Activated T-helper 17 cell treated with anti-CD3 and anti-CD28 coated beads, Interleukin-2, amount 50 U/mL, for 72 hours (primary cell): Measurements from ENCODE around the gene SMC5. TPM values are rescaled to one million over a fixed set of nuclear protein-coding genes. Genes with fewer than 3 reads are reported as not detected.

Source experiments
- ATAC-seq: fragments of 150-1000 bp; cut with Tn5 transposase; replicated peaks from 2 replicates; pipeline ENCODE4 v1.10.0; 2021; ENCODE audit warnings: mild to moderate bottlenecking, moderate library complexity
- H3K27ac Mint-ChIP-seq: one replicate; pipeline ENCODE4 v1.8.0; 2022; ENCODE audit warnings: mixed read lengths
- H3K27me3 Mint-ChIP-seq: one replicate; pipeline ENCODE4 v1.8.0; 2022; ENCODE audit warnings: mixed read lengths
- H3K36me3 Mint-ChIP-seq: one replicate; pipeline ENCODE4 v1.8.0; 2022; ENCODE audit warnings: low read depth, mild to moderate bottlenecking, mixed read lengths
- H3K4me1 Mint-ChIP-seq: one replicate; pipeline ENCODE4 v1.8.0; 2022; ENCODE audit warnings: mixed read lengths
- H3K4me3 Mint-ChIP-seq: one replicate; pipeline ENCODE4 v1.8.0; 2022; ENCODE audit warnings: mild to moderate bottlenecking, mixed read lengths
- H3K9me3 Mint-ChIP-seq: one replicate; pipeline ENCODE4 v1.8.0; 2022; ENCODE audit warnings: mixed read lengths
- total RNA-seq, 2 donors: library from RNA; stranded (reverse); gene quantifications; one replicate each; pipeline ENCODE4 v1.2.3, GENCODE V29; 2022

Gene SMC5
- total RNA-seq, 2 donors from 2014 or later = 42.2 to 49.3 TPM

- H3K4me1 Mint-ChIP-seq = peaks cover 36% of the 10 kb centered on the region
- H3K9me3 Mint-ChIP-seq = no peaks in the 10 kb centered on the region
- H3K4me3 Mint-ChIP-seq = peak overlapping the region; percentile 85
- peak overlapping the region; percentile 87 for H3K27ac Mint-ChIP-seq
- no peaks in the 10 kb centered on the region for H3K27me3 Mint-ChIP-seq
- H3K36me3 Mint-ChIP-seq = peaks cover 44% of the 10 kb centered on the region
- ATAC-seq = no peak
Observed at GRCh38 chr9:70257502-70257901, 1.3 kb upstream of the SMC5 start.

GRCh38 chr9:70257991-70258691 lies 637 bp upstream of the SMC5 start:
- ATAC-seq = peak; percentile 62
- Mint-ChIP-seq H3K9me3 (no peaks in the 10 kb centered on the region), H3K27ac (peak overlapping the region; percentile 87), H3K4me1 (peaks cover 42% of the 10 kb centered on the region), H3K36me3 (peaks cover 51% of the 10 kb centered on the region), H3K4me3 (peak overlapping the region; percentile 85), H3K27me3 (no peaks in the 10 kb centered on the region)

- H3K27ac Mint-ChIP-seq = peak overlapping the region; percentile 87
- ATAC-seq = no peak
- H3K36me3 Mint-ChIP-seq = peaks cover 59% of the 10 kb centered on the region
- H3K9me3 Mint-ChIP-seq = no peaks in the 10 kb centered on the region
- peaks cover 42% of the 10 kb centered on the region for H3K4me1 Mint-ChIP-seq
- peak overlapping the region; percentile 85 for H3K4me3 Mint-ChIP-seq
- no peaks in the 10 kb centered on the region for H3K27me3 Mint-ChIP-seq
Observed at GRCh38 chr9:70259512-70259802, 679 bp downstream of the SMC5 start.

GRCh38 chr9:70260007-70260443 lies 1.2 kb downstream of the SMC5 start:
- peaks cover 42% of the 10 kb centered on the region for H3K4me1 Mint-ChIP-seq
- peaks cover 65% of the 10 kb centered on the region for H3K36me3 Mint-ChIP-seq
- H3K27ac Mint-ChIP-seq = peak overlapping the region; percentile 87

GRCh38 chr9:70260606-70261005 lies 1.8 kb downstream of the SMC5 start:
- Mint-ChIP-seq H3K36me3 (peaks cover 70% of the 10 kb centered on the region), H3K9me3 (no peaks in the 10 kb centered on the region), H3K27me3 (no peaks in the 10 kb centered on the region), H3K4me1 (peaks cover 42% of the 10 kb centered on the region), H3K27ac (peak overlapping the region; percentile 87), H3K4me3 (peak overlapping the region; percentile 85)
- ATAC-seq = no peak

More at GRCh38 chr9:70260007-70260443, 1.2 kb downstream of the SMC5 start:
- no peaks in the 10 kb centered on the region for H3K27me3 Mint-ChIP-seq
- ATAC-seq = no peak
- H3K4me3 Mint-ChIP-seq = peak overlapping the region; percentile 85
- H3K9me3 Mint-ChIP-seq = no peaks in the 10 kb centered on the region

GRCh38 chr9:70261131-70261870 lies 2.5 kb downstream of the SMC5 start:
- H3K36me3 Mint-ChIP-seq = peaks cover 77% of the 10 kb centered on the region
- no peaks in the 10 kb centered on the region for H3K9me3 Mint-ChIP-seq
- ATAC-seq = no peak
- peak overlapping the region; percentile 13 for H3K27ac Mint-ChIP-seq
- peaks cover 42% of the 10 kb centered on the region for H3K4me1 Mint-ChIP-seq
- H3K4me3 Mint-ChIP-seq = peak overlapping the region; percentile 85
- no peaks in the 10 kb centered on the region for H3K27me3 Mint-ChIP-seq

- ATAC-seq = peak; percentile 20
- Mint-ChIP-seq H3K4me3 (peak overlapping the region; percentile 85), H3K27ac (peak overlapping the region; percentile 13), H3K4me1 (peaks cover 42% of the 10 kb centered on the region), H3K36me3 (peaks cover 88% of the 10 kb centered on the region), H3K9me3 (no peaks in the 10 kb centered on the region), H3K27me3 (no peaks in the 10 kb centered on the region)
Observed at GRCh38 chr9:70262366-70262765, 3.6 kb downstream of the SMC5 start.

- Mint-ChIP-seq H3K27ac (peak overlapping the region; percentile 13), H3K27me3 (no peaks in the 10 kb centered on the region), H3K4me3 (peak overlapping the region; percentile 85), H3K4me1 (peaks cover 42% of the 10 kb centered on the region), H3K9me3 (no peaks in the 10 kb centered on the region), H3K36me3 (peaks cover 93% of the 10 kb centered on the region)
- no peak for ATAC-seq
Observed at GRCh38 chr9:70262948-70263347, 4.2 kb downstream of the SMC5 start.

- H3K4me3 Mint-ChIP-seq = peak overlapping the region; percentile 85
- H3K27me3 Mint-ChIP-seq = no peaks in the 10 kb centered on the region
- no peaks in the 10 kb centered on the region for H3K9me3 Mint-ChIP-seq
- H3K27ac Mint-ChIP-seq = no peak overlapping the region
- peaks cover 93% of the 10 kb centered on the region for H3K36me3 Mint-ChIP-seq
- ATAC-seq = no peak
- H3K4me1 Mint-ChIP-seq = peaks cover 38% of the 10 kb centered on the region
Observed at GRCh38 chr9:70263421-70263820, 4.6 kb downstream of the SMC5 start.

- ATAC-seq = no peak
- H3K4me3 Mint-ChIP-seq = no peak overlapping the region
- H3K9me3 Mint-ChIP-seq = no peaks in the 10 kb centered on the region
- peaks cover 16% of the 10 kb centered on the region for H3K4me1 Mint-ChIP-seq
- H3K27ac Mint-ChIP-seq = no peak overlapping the region
- peaks cover 94% of the 10 kb centered on the region for H3K36me3 Mint-ChIP-seq
- H3K27me3 Mint-ChIP-seq = no peaks in the 10 kb centered on the region
Observed at GRCh38 chr9:70278305-70278704, 19.5 kb downstream of the SMC5 start.

- peaks cover 100% of the 10 kb centered on the region for H3K36me3 Mint-ChIP-seq
- peak; percentile 26 for ATAC-seq
Observed at GRCh38 chr9:70283848-70284247, 25.1 kb downstream of the SMC5 start.

GRCh38 chr9:70285246-70285645 lies 26.5 kb downstream of the SMC5 start:
- H3K27me3 Mint-ChIP-seq = no peaks in the 10 kb centered on the region
- no peak overlapping the region for H3K27ac Mint-ChIP-seq
- H3K9me3 Mint-ChIP-seq = no peaks in the 10 kb centered on the region
- ATAC-seq = no peak
- peaks cover 100% of the 10 kb centered on the region for H3K36me3 Mint-ChIP-seq
- H3K4me3 Mint-ChIP-seq = no peak overlapping the region
- peaks cover 6% of the 10 kb centered on the region for H3K4me1 Mint-ChIP-seq

More at GRCh38 chr9:70283848-70284247, 25.1 kb downstream of the SMC5 start:
- Mint-ChIP-seq H3K27ac (no peak overlapping the region), H3K4me3 (no peak overlapping the region), H3K4me1 (peaks cover 6% of the 10 kb centered on the region), H3K27me3 (no peaks in the 10 kb centered on the region), H3K9me3 (no peaks in the 10 kb centered on the region)

GRCh38 chr9:70285981-70286598 lies 27.3 kb downstream of the SMC5 start:
- no peak overlapping the region for H3K27ac Mint-ChIP-seq

GRCh38 chr9:70290626-70291025 lies 31.8 kb downstream of the SMC5 start:
- no peak overlapping the region for H3K27ac Mint-ChIP-seq
- no peaks in the 10 kb centered on the region for H3K27me3 Mint-ChIP-seq
- H3K36me3 Mint-ChIP-seq = peaks cover 100% of the 10 kb centered on the region
- no peaks in the 10 kb centered on the region for H3K9me3 Mint-ChIP-seq
- H3K4me3 Mint-ChIP-seq = no peak overlapping the region
- peaks cover 14% of the 10 kb centered on the region for H3K4me1 Mint-ChIP-seq
- no peak for ATAC-seq

More at GRCh38 chr9:70285981-70286598, 27.3 kb downstream of the SMC5 start:
- Mint-ChIP-seq H3K36me3 (peaks cover 100% of the 10 kb centered on the region), H3K4me1 (peaks cover 6% of the 10 kb centered on the region), H3K4me3 (no peak overlapping the region), H3K27me3 (no peaks in the 10 kb centered on the region), H3K9me3 (no peaks in the 10 kb centered on the region)
- ATAC-seq = no peak

GRCh38 chr9:70291446-70291845 lies 32.7 kb downstream of the SMC5 start:
- Mint-ChIP-seq H3K27ac (no peak overlapping the region), H3K9me3 (no peaks in the 10 kb centered on the region), H3K36me3 (peaks cover 98% of the 10 kb centered on the region), H3K27me3 (no peaks in the 10 kb centered on the region), H3K4me3 (no peak overlapping the region), H3K4me1 (peaks cover 14% of the 10 kb centered on the region)
- no peak for ATAC-seq
